Tongue (tissue), 2 donors: ENCODE results near the gene IL17REL. TPM values are rescaled to one million over a fixed set of nuclear protein-coding genes. Genes with fewer than 3 reads are reported as not detected.
A peak's percentile ranks its signal among the peaks of the same experiment; 100 is the strongest.
"Not testable (repeated sequence)": the region's sequence is repeated elsewhere in the genome, so short reads cannot be mapped to it uniquely, and the experiment has no call there.

Source experiments
- DNase-seq: peaks from one replicate; pipeline ENCODE4 v3.0.0-alpha.2; 2015
- total RNA-seq: library from RNA; depleted of rRNA; stranded (reverse); fragments of >200 nt; gene quantifications from one replicate; pipeline ENCODE4 v1.2.3, GENCODE V29; 2014

IL17REL gene
- total RNA-seq, 1 donor from 2014 or later = not detected

DNA sequence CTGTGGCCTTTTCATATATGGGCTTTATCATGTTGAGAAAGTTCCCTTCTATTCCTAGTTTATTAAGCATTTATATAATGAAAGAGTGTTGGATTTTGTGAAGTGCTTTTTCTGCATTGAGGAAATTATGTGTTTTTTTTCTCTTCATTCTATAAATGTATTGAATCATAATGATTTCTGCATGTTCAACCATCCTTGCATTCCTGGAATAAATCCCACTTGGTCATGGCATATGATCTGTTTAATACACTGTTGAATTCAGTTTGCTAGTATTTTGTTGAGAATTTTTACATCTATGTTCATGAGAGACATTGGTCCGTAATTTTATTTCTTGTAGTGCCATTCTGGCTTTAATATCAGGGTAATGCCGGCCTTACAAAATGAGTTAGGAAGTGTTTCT lies 26.2 kb downstream of the IL17REL start:
- DNase-seq = no peak

DNA sequence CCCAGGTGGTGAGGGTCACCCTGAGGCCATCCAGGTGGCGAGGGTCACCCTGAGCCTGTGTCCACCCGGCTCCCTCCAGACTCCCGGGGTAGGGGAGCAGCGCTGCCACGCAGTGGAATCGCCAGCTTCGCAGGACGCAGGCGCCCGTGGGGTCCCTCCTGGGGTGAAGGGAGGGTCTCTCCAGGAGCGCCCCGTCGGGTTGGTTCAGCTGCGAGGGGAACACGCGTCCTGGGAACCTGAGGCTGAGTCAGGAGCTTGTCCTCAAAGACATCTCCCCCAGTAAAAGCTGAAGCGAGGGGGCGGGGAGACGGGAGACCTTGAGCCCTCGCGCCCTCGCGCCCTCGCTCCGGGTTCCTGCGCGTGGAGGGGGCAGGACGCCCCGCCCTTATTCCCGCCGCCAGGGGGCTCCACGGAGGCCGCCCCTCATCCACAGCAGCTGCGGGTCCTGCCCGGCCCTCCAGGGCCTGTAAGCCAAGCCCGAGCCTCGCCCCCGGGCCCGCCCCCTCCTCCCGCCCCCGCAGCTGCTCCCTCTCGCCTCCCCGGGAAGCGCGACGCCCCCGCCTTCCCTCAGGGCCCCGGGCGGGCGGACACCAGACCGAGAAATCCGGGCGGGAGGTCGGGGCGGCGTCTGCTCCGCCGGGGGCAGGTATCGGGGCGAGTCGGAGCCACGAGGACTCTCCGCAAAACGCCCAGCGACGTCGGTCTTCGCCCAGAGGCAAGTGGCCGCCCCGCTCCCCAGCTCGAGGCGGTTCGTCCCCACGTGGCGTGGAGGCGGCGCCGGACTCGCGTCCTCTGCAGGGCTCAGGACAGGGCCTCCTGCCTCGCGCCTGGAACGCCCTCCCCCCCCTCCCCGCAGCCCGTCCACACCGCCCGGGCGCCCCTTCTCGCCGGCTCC lies 29.2 kb downstream of the IL17REL start:
- peak; percentile 41 for DNase-seq

DNA sequence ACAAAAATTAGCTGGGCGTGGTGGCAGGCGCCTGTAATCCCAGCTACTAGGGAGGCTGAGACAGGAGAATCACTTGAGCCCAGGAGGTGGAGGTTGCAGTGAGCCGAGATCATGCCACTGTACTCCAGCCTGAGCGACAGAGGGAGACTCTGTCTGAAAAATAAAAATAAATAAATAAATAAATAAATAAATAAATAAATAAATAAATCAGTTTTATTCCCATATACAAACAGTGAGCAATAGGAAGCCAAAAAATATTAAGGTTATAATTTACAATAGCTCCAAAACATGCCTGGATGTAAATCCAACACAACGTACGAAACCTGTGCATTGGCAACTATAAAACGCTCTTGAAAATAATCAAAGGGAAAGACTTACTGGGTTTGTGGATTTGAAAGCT lies 30.8 kb downstream of the IL17REL start:
- DNase-seq = not testable (repeated sequence)

DNA sequence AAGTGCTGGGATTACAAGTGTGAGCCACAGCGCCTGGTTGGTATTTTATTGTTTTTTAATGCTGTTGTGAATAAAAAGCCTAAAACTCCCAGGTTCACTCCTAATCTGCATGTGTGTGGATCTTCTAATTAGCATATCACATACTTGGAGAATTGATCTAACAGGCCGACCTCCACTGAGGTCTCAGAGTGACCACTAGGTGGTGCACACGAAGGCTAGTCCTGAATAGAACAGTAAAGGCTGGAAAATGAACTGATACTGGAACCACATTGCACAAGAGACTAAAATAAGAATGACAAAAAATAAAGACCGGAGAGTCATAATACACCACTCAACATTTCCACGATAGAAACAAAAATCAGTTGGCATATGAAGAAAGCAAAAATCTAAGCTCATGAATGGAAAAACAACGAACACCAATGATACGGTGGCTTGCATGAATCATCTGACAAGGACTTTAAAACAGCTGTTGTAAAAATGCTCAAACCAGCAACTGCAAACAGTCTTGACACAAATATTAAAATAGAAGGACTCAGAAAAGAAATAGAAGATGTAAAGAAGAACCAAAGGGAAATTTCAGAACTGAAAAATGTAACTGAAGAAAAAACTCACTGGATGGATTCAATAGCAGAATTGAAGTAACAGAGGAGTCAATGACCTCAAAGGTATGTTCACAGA lies 32.8 kb downstream of the IL17REL start:
- DNase-seq = no peak

DNA sequence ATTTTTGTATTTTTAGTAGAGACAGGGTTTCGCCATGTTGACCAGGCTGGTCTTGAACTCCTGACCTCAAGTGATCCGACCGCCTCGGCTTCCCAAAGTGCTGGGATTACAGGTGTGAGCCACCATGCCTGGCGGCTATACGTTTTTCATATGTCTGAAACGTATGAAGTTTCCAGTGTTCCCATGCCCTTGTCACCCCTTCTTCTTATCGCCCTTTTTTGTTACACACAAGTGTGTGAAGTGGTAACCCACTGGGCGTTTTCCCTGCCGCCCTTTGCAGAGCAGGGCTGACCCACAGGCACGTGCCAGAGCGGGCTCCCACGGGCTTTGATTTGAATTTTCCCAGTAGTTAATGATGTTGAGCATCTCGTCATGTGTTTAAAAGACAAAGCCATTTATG lies 35.0 kb downstream of the IL17REL start:
- no peak for DNase-seq

DNA sequence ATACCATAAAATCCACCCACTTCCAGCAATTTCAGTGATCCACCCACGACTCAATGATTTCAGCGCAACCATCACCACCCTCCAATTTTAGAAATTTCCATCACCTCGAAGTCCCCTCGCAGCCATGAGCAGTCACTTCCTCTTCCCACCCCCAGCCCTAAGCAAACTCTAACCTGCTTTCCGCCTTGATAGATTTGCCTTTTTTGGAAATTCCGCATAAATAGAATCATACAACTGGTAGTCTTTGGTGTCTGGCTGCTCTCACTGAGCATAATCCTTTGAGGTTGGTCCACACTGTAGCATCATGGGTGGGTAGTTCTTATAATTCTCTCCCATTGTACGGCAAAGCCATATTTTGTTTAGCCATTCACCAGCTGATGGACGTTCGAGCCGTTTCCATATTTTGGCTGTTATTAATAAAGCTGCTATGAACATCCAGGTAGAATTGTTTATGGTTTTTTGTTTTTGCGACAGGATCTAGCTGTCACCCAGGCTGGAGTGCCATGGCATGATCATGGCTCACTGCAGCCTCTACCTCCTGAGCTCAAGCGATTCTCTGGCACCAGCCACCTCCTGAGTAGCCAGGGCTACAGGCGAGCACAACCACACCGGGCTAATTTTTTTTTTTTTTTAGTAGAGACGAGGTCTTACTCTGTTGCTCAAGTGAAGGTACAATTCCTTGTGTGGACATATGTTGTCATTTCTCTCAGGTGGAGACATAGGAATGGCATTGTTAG lies 36.0 kb downstream of the IL17REL start:
- DNase-seq = no peak

DNA sequence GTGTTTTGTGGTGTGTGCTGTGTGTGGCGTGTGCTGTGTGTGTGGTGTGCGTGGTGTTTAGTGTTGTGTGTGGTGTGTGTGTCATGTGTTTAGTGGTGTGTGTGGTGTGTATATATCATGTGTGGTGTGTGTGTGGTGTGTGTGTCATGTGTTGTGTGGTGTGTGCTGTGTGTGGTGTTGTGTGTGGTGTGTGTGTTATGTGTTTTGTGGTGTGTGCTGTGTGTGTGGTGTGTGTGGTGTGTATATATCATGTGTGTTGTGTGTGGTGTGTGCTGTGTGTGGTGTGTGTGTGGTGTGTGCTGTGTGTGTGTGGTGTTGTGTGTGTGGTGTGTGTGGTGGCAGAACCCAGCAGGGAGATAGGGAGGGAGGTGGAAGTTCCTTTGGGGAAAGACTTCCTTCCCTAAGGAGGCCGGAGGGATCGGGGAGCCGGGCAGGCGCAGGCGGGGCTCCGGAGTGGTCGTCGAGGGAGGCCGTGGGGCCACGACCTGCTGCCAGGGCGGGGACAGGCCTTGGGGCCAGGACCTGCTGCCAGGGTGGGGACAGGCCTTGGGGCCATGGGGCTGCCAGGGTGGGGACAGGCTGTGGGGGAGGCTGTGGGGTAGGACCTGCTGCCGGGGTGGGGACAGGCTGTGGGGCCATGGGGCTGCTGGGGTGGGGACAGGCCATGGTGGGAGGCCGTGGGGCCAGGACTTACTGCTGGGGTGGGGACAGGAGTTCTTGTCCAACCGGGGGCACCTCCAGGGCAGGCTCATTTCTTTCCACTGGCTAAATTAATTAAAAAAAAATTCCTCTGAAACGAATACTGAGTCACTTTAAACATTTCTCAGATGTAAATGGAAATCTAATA lies 36.8 kb downstream of the IL17REL start:
- no peak for DNase-seq

DNA sequence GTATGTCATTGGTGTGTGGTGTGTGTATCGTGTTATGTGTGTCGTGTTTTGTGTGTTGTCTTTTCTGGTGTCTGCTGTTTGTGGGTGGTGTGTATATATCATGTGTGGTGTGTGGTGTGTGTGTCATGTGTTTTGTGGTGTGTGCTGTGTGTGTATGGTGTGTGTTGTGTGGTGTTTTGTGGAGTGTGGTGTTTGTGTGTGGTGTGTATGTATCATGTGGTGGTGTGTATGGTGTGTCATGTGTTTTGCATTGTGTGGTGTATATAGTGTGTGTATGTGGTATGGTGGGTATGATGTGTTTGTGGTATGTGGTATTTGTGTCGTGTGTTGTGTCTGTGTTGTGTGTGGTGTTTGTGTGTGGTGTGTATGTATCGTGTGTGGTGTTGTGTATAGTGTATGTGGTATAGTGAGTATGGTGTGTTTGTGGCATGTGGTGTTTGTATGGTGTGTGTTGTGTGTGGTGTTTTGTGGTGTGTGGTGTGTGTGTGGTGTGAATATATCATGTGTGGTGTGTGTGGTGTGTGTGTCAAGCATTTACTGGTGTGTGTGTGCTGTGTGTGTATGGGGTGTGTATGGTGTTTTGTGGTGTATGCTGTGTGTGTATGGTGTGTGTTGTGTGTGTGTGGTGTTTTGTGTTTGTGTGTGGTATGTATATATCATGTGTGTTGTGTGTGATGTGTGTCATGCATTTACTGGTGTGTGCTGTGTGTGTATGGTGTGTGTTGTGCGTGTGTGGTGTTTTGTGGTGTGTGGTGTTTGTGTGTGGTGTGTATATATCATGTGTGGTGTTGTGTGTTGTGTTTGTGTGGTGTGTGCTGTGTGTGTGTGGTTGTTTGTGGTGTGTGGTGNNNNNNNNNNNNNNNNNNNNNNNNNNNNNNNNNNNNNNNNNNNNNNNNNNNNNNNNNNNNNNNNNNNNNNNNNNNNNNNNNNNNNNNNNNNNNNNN lies 39.3 kb downstream of the IL17REL start:
- DNase-seq = no peak

DNA sequence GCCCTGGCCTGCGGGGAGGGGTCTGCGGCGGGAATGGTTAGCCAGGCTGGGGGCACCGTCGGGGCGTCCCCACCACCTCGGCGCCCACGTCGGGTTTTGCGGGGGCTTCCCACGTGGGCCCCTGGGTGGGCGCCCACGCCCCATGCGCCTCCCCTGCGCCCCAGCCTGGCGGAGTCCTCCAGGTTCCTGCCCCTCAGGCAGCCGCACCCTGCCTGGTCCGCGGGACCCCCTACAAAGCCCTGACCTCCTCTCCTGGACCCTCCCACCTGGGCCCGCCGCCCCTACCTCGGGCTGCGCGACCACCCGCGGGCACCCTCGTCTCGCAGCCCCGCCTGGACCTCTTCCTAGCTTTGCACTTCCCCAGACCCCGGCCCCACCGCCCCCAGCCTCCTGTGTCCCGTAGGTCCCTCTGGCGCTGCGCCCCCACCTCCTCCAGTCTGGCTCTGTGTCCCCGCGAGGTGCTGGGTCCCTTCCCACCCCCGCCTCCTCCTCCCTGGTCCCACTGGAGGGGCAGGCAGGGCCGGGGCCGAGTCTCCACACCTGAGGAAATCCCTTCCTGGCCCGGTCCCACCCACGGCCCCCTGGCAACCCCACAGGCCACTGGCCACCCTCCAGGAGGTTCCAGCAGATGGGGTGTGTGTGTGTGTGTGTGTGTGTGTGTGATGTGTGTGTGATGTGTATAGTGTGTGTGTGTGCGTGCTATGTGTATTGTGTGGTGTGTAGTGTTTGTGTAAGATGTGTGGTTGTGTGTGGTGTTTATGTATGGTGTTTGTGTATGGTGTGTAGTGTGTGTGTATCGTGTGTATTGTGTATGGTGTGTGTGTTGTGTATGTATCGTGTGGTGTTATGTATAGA lies 40.2 kb downstream of the IL17REL start:
- DNase-seq = no peak

DNA sequence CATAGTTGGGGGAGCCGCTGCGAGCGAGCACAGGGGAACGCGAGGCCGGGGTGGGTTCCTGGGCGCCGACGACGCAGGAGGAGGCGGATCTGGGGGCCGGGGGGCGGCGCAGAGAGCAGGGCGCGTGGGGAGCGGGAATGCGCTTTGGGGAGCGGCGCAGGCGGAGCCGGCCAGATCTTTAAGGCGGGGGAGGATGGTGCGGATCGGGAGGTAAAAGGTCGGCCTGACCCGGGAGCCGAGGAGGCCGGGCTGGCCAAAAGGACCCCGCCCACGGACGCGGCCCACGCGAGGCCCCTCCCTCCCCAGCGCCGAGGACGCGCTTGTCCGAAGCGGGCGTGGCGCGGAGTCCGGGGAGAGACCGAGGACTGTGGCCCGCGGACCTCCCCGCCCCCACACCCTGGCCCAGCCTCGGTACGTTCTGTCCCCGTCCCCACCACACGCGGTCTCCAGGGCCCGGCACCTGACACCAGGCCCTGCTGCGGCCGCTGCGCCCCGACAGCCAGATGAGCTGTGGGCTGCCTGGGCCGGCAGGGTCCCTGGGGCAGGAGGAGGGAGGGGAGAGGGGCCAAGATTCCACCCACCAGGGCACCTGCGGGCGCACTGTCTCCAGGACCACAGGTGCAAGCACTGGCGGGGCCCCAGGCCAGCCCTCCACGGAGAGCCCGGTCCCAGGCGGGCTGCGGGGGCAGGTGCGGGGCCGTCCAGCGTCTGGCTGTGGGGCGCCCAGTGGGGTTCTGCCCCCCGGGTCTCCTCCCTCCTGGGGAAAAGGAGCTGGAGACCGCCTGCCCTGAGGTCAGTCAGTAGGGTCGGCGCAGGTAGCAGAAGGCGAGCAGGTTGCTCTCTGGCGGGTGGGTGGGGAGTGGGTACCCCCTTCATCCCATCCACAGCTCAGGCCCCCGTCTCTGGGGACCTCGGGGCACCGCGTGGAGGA lies 41.1 kb downstream of the IL17REL start:
- DNase-seq = no peak

DNA sequence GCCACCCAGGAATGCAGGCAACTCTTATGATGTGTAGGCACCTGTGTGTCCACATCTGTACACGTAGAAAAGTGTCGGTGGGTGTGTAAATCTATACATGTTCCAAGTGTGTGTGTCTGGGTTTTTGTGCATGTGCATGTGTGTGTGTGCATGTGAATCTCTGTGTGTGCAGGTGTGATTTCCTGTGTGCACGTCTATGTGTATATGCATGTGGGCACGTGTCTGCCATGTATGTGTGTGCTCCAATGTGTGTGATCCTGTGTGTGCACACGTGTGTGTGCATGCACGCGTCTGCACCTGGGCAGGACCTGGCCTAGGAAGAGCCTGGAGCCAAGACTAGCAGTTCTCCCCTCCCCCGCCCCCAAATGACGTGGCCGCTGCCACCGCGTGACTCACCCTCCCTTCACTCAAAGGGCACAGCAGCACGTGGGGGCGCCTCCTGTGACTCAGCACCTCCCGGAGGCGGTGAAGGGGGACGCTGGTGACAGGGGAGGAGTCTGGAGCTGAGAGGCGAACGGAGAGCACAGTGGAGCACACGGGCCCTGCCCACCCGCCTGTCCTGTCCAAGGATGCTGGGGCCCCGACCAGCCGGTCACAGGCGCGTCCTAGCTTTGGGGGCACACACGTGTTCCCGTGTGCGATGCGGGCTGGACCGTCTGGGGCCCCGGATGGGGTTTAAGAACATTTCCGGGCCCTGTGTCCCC lies 41.9 kb downstream of the IL17REL start:
- DNase-seq = peak; percentile 82

DNA sequence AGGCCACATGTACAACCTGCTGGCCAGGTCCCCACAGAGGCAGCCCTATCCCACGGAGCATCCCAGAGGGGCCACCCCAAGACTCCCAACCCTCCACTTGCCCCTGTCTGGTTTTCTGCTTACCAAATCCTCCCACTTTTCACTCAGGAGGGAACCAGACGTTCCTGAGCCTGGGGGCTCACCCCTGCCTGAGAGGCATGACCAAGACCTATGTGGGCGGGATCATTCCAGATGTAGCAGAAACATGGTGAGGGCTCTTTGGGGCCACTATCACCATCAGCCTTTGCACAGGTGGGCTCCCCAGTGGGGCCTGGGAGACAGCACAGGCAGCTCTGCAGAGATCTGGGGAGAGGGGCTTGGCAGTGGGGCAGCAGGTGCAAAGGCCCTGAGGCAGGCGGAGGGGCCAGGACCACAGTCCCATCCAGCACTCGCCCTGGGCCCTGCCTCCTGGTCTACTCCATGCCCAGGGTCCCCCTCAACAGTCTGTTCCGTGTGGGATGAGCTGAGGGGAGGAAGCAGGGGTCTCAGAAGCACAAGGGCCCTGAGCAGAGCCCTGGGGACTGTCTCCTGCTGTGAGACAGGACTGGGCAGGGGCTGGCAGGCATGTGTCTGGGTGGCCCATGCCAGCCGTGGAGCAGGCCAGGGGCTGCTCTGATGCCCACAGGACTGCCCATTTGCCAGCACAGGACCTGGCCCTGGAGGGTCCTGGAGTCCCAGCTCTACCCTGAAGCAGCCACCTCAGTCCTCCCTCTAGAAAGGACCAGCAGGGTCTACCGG lies 42.6 kb downstream of the IL17REL start:
- DNase-seq = no peak

DNA sequence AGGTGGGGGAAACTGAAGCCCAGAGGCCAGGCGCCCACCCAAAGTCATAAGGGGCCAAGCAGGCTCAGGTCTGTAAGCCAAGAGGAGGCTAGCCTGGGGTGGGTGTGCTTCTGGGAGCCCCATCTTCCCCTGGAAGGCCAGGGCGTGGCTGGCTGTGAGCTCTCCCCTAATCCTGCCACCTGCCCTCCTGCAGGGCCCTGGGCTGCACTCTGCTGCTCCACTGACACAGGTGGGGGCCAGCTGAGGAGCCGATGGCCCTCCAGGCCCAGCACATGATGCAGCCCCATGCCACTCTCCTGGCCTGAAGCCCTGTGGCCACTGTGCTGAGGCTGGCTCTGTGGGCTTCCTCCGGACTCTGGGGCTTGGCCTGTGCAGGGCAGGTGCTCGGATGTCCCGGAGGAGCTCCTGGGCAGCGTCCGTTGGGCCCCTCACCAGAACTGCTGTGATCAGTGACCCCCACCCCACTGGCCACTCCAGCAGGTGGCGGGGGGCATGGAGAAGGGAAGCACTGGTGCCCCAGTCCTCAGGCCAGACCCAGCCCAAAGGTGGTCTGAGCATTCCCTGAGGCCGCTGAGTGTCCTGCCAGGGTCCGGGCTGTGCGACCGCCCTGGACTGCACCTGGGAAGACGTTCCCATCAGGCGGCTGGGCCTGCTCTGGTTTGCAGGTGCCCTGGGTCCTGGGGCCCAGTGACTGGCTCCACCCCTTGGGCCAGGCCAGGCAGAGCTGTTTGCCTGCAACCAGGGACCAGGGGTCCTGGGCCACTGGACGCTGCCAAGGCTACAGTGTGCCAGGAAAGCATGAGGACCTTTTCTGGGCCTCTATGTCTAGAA lies 43.5 kb downstream of the IL17REL start:
- DNase-seq = no peak

DNA sequence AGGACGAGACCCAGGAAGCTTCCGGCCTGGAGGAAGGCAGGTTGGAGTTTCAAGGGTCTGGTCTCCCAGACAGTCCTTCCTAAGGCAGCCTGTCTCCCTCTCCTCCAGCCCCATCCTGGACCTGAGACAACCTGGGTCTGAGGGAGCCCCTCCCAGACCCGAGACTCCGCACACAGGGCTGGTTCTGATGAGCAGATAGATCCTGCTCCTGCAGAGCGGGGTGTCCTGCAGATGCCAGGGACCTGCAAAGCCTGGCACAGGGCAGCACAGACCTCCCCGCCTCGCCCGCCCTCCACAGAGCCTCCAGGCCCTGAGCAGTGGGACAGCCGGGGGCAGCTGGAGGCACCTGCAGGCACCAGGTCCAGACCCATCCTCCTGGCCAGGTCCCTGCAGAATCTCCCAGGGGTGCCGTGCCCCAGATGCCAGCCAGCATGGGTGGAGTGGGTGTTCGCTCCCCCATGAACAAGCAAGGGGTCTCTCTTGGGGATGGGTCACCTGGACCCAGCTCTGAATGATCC lies 44.2 kb downstream of the IL17REL start:
- DNase-seq = no peak

DNA sequence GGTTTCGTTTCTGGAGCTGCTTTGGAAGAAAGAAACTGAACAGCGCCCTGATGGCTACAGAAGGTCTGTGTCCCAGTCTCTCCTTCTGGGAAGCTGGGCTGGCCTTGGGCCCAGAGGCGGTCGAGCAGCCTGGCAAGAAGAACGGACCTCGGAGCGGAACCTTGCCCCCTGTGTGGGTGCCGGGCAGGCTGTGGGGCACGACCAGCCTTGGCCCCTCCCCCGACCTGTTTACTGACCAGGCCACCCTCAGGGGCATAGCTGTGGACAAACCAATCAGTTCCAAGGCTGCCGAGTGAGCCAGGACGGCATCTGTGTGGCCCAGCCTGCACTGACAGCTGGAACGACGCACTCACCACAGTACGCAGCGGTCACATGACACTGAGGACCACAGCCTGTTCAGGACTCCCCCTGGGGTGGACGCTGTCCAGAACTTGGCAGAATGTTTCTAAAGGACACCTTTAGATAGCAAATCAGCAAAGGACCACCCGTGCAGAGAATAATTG lies 44.8 kb downstream of the IL17REL start:
- DNase-seq = peak; percentile 69
